Left hindlimb (tissue), 1 donor: ENCODE measurements around the gene ITPRID2.
A peak's percentile ranks its signal among the peaks of the same experiment; 100 is the strongest.

Source experiments
- DNase-seq: peaks from one replicate; pipeline ENCODE4 v3.0.0-alpha.2; 2018

ITPRID2 gene

DNA sequence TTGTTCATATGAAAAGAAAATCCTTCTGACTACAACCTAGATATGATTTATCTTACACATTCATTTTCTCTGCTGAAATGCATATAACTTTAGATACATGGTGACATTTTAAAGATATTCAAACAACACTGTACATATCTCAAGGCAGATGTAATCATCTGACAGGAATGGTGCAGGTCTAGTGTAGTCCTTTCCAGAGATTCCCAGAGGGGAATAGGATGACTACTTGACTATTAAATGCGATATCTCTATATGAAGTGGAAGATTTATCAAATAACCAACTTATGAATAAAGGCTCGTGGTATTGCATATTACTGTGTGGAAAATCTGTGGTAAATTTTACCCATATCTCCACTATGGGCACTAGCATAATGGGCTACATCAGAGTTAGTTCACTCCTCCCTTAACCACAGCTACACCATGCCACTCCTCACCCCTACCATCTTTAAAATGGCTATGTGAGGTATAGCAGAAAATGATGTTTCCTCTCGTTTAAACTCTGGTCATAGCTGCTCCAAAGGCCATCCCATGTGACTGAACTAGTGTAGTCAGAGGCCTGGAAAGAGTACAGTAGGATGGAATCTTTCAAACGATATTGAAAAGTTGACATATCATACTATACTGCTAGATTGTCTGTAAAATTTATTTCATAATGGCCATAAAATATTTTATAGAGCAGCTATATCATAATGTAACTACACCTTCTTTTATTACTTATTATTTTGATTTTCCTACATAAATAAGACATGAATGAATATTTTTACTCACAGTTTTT is 9.1 kb upstream of the ITPRID2 start:
- no peak for DNase-seq

DNA sequence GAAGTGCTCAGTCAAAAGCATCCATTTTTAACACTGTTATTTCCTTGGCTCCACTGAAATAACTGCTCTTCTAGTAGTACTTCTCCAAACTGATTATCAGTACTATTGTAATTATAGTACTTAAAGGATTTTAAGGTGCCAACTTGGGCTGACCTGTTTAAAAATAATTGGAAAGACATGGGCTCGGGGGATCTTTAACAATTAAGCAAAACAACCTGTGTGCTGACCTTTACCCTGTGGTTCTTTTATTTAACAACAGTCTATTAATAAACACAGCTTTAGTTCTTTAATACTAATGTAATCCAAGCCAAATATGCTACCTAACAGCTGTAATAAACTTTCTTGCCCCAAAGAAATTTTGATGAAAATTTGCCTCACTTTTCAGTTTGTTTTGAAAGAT is 6.9 kb upstream of the ITPRID2 start:
- DNase-seq = no peak

DNA sequence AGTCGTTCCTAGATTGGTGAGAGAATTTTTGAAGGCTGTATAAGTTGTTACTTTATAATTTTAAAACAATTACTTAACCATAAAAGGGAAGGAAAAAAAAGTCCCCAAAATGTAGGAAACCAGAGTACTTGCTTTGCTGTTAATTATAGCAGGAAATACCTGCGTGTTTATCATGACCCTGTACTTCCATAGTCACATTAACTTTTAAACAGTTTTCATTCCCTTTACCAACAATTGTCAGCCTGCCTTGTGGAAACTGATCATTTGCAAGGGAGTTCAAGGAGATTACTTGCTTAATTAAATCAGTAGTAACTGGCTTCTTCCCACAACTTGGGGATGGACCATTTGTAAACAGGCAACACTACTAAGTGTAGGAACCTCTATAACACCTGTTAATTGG is 6.4 kb upstream of the ITPRID2 start:
- DNase-seq = no peak

DNA sequence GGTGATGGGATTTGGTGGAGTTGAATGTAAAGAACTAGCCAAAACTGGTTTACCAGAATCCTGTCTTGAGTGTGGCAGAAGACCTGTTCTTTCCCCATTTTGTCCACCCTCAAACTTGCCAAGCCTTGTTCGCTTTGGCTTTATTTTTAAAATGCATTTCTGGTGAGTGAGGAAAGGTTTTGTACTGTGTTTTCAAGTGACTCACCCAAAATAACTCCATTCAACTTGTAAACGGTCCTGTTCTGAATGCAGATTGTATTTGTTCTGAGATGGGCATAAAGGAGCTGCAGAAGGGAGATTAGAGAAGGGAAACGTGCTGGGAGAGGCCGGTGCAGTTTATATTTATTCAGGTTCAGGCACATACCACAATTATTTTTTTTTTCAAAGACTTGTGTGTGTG is 5.3 kb upstream of the ITPRID2 start:
- DNase-seq = no peak

DNA sequence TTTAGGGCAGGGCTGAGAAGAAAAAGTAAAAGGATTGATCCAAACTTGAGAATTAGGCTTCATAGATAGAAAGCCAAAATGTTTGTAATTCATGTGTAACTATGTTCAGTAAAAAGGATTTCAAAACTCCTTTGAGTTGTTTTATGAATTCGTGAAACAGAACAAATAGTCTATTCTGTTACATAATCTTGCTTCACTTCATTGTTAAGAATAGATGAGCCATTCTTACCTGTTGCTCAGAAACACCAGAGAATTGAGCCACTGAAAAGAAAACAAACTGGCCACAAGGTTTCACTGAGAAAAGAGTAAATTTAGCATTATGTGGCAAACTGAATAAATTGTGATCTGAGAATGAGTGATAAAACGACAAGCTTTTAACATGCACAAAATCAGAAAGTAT is 4.5 kb upstream of the ITPRID2 start:
- DNase-seq = no peak

DNA sequence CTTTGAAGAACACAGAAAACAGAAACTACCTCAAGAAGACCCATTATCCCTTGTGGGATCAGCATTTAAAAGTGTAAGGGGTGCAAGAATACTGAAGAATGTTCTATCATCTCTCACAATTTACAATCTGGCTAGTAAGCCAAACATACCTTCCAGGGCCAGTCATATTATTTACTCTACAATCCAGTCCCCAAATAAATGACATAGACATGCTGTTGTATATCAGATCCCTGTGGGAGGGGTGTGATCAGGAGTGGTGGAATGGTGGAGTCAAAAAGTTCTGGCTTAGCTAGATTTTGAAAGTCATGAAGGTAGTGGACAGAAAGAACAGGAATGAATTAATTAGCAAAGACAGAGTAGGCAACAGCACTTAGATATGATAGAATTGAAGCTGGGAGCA is 1.8 kb upstream of the ITPRID2 start:
- no peak for DNase-seq

DNA sequence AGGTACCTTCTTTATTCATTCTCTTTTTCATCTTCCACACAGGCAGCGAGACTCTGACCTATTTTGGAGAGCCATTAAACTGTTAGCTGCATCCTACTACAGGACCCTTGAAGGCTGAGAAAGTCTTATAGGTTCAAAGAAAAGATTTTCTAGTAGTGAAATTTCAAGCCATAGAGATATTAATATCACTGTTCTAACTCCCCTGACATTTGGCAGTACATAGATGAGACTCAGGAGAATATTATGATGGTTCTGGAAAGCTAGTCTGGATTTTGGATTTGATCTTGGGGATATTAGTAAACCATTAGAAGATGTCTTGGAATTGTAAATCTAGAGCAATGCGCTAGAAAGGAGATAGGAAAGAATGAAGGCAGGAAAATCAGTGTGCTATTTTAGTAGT is 1.3 kb upstream of the ITPRID2 start:
- no peak for DNase-seq

DNA sequence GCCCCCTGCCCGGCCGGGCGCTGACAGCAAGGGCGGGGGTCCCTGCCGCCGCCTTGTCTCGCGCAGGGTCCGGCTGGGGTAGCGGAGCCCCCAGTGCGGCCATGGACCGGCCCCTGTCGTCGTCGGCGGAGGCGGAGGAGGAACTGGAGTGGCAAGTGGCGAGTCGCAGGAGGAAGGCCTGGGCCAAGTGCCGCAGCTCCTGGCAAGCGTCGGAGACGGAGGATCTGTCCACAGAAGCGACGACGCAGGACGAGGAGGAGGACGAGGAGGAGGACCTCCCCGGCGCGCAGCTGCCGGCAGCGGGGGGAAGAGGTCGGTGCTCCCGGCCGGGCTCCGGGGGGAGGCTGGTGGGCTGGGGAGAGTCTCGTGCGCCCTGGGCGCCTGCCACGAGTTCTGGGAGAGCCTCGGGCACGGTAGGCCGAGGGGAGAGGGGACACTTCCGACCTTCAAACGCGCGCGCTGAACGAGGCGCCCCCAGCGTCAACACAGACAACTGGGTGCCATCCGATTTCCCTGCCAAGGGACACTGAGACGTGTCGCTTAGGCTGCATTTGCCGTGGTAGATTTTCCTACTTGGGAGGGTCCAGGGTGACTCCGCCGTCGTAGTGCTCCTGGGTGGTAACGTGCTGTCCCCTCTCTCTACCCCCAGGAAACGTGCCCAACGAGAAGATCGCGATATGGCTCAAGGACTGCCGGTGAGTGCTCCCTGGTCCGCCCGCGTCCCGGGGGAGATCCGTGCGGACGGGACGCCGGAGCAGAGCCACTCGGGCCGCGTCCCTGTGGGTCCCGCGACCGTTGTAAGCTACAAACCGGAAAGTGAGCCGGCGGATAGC is 652 bp downstream of the ITPRID2 start:
- DNase-seq = peak; percentile 81

DNA sequence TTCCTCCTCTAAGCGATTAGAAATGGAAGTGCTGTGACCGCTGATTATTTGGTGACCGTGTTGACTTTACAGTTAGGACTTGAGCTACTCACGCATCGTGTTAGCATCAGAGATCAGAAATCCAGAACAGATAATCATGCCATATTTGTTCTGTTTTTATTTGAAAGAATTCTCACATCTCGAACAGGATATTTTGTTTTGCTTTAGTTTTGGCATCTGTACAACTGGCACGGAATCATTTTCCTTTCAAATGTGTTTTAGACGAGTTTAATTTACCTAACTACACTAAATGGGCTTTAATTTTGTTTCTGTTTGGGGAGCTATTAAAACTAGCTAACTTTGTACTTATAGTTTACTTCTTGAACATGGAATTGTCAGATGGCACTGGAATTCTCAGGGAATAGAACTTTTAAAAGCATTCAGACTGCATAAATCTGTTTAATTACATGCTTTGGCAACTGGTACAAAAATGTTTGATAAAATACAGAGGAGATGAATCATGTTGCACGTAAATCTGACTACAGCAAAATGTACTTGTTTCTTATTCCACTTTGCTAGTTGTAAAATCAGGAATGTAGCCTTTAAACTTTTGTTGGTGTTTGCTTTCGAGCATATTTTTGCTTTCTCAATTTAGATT is 1.4 kb downstream of the ITPRID2 start:
- DNase-seq = no peak

DNA sequence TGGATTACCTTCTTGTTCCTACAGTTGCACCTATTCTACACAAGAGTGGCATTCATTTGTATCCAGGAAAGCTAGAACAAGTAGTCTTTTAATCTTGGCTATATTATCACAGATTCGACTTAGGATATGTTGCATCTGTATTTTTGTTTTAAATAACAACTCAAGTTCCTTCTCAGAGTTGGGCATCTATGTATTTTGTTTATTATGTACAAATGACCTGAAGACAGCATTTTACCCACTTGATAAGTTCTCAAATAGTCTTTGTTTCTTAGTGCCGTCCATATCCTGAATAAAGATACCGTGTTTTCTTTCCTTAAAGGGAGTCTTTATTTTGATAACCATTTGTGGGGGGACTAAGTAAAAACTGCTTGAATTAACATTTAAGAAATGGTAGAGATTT is 2.9 kb downstream of the ITPRID2 start:
- no peak for DNase-seq

DNA sequence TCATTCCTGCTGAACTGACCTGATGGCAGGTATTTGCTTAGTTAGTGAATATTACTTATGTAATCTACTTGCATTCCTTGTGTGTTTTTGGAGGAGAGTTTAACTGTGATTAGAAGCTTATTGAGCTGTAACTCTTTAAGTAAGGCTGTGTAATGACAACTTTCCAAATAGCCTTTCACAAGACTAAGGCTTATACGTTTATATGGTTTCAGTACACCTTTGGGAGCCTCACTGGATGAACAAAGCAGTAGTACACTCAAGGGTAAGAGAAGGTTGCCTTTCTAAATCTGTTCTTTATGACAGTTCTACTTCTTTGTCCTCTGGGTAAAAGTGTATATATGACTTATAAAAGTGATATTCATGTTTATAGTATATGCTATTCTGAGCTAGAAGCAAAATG is 4.3 kb downstream of the ITPRID2 start:
- DNase-seq = no peak

DNA sequence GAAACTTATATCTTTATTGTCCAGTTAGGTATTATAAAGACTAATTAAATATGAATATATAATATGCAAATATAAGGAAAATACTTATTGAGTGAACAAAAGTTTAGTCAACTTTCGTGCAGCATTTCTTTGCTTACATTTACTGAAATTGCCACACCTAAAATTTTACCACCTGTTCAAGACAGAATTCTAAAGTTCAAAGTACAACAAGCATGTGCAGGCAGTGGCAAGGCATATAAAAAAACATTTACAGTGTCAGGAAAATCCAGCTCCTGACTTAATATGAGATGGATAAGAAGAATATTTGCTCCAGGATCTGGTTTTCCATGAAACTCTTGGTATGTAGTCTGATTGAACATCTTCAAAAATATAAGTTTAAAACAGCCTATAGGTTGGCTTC is 4.8 kb downstream of the ITPRID2 start:
- DNase-seq = no peak

DNA sequence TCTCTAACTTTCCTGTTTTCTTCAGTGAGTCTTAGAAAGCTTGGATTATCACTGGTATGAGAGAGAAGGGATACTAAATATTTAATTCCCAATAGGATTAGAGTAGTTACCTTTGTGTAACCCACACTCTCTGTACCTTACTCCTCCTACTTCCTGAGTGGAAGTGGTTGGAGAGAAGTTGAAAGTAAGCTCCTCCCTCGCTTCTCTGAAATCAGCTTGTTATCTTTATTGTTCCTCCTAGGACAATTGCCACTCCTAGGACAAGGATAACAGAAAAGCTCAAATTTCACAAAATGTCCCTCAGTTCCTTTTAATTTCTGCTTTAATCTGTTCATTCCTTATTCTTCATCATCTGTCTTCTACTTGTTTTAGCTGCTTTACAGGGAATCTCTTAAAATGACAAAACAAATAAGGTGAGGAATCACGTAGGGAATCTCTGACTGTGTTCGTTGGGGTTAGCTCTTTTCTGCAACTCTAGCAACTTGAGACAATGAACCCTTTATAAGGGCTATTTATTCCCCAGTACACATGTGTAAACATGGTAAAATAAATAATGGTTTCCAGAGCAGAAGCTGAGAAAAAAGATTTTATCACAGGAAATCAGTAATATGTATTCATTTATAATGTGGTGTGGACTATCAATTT is 8.6 kb downstream of the ITPRID2 start:
- no peak for DNase-seq

DNA sequence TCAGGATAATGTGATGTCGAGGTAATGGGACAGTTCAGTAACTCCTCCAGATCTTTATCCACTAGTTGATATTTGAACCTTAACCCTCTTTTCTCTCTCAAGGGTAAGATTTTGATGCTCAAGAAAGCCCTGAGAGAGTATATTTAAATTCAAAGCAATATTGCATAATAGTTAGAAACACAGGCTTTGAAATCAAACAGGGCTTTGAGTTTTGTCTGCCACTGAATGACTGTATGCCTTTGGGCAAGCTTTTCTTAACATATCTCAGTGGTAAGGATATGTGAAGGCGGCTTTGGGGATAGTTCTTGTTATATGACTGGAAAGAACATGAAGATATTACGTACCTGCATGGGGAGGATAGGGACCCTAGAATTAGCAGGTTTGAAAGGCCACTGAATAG is 11.1 kb downstream of the ITPRID2 start:
- no peak for DNase-seq

DNA sequence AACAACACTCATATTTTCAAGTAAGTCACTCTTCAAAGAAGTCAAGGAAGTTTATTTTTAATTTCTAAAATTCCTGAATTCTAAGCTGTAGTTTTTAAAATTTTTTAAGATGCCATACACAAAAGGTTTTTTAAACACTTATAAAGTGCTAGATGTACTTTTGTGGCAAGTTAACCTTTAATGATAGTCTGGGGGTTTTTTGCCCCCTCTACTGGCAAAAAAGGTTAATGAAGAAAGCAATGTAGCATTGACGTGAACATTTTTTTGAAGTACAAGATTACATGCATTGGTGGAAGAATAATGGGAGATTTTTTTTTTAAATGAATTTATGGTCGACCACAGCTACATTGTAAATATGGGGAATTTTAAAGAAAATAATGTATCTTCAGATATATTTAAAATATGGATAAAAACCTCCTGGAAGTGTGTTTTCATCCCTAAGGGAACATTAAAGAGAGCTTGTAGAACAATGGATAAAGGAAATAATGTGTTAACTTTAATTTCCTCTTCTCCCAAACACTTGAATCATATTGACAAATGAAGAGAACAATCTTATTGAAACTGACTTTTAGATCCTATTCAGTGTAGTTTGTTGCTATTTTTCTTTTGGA is 12.6 kb downstream of the ITPRID2 start:
- DNase-seq = no peak

DNA sequence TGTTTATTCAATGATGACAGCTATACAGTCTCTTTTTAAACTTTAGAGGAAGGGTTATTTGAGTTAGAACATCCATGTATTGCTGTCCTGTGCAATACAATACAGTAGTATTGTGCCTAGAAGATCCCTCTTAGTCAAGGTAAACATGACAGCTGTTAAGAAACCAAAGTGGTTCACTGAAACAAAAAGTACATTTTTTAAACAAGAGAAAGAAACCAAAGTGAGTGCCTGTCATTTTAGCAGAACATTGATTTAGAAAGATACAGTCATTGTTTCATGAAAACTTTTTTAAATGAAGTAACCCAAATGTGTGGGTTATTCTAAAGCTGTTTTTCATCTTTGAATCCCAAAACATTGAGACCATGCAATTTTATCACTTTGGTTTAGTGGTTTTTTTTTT is 15.5 kb downstream of the ITPRID2 start:
- DNase-seq = no peak

DNA sequence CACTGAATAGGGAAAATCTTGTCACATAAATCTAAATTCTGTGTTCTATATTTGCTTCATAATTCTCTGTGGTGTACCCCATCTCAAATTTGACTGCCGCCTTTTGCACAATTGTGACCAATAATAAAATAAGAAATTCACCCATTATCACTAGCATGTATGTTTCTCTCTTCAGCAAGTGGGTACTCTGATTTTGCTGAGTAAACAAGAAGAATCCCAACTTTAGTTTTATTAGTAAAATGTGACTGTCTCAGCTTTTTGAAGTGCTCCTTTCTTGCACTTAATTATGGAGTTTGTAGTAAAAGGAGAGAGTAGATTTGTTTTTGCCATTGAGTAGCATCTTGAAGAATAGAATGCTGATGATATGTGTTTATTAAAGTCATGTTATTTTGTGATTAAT is 16.1 kb downstream of the ITPRID2 start:
- DNase-seq = no peak

DNA sequence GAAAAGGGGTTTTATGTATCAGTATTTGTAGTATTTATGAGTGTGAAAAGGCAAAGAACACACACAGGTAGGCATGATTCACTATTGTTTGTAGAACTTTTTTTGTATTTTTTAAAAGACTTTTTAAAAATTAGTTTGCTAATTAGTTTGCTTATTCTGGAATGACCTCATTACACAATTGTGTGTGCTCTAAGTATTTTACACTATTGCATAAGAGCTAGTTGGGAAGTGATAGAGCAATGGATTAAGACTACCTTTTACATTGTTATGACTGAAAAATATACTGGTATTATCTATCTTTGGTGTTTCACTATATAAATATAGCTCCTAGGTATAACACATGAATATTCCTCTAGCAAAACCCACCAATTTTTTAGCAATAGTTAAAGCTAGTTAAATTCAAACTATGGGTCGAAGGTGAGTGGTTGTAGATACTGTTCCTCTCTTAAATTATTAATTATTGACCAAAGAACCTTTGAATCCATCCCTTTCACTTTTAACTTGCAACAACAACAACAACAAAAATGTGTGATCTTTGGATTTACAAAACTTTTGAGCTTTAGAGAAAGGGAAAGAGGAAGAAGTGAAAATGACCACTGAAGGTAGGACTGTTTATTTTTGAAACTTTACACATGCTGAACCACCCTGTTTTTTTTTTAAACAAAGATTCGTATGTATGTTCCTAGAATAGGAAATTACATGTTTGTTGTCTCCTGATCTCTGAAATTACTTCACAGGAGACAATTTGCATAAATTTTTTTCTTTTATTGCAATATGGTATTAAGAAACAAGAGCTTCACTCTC is 18.7 kb downstream of the ITPRID2 start:
- DNase-seq = no peak

DNA sequence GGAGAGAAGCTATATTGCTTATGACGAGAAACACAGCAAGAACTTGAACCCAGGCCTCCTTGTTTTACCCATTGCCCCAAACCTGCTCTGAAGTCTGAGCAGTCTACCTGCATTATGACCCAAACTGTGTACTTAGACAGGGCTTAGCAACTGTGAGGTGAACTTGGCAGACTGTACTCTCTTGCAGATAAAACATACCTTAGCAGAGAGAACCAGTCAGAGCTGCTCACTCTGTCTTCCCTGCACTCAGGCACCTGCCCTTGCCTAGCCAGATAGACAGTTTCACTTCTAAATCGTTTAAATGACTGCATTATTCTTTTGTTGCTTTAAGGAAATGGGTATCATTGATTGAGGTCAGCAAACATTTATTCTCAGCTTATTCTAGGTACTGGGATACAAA is 20.3 kb downstream of the ITPRID2 start:
- DNase-seq = no peak

DNA sequence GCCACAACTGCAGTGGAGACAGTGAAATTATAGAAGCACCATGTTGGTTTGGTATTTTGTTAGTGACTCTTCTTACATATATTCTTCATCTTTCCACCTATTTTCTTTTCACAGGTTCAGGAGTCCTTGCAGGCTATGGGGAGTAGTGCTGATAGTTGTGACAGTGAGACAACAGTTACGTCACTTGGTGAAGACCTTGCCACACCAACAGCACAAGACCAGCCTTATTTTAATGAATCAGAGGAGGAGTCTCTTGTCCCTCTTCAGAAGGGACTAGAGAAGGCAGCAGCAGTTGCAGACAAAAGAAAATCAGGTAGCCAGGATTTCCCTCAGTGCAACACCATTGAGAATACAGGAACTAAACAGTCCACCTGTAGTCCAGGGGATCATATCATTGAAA is 23.6 kb downstream of the ITPRID2 start:
- no peak for DNase-seq

DNA sequence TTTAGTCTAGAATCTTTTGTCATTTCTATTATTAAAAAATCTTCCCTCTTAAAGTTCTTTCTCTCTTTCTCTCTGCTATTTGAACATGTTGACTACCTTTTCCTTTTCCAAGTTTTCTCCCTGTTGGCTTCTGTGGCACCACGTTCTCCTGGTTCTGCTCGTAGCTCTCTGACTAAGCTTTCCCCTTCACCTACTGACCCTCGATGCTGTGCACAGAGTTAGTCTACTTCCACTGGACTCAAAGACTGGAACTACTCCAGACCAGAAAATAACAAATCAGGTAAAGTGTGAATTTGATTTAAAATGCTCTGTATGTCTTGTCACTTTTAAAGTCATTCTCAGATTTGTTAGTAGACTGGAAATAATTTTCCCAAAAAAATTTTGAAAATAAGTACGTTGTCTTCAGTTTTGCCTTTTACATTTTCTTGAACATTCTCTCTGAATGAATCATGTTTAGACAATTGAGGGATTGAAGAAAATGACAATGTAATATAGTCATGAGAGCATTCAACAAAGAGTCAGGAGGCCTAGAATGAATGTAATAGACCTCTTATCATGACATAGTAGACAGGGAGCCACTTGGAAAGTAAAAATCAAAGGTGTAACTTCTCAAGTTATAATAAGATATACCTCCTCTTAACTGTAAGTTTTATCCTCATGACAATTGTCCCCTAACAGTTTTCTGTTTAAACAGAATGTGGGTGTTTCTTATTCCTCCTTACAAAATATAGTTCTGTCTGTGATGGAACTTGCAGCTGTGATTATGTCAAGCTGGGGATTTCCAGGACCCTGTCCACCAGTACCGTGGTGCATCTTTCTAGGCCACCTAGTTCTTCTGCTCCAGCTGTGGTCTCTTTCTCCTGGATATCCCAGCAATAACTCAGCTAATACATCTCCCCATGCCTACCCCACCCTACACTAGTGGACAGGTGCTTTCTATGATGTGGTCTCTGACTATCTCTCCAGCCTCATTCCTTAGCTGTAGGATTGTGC is 25.5 kb downstream of the ITPRID2 start:
- DNase-seq = no peak
